GM19438 (cell line): Measurements from ENCODE around the gene TRIP4.
"Not testable (repeated sequence)": the region's sequence is repeated elsewhere in the genome, so short reads cannot be mapped to it uniquely, and the experiment has no call there.

Experiments used
- ATAC-seq: cut with Tn5 transposase; IDR thresholded peaks from one replicate; pipeline ENCODE4 v1.9.1; 2021; ENCODE audit warnings: low read depth; ENCODE audit not compliant: unreplicated experiment

Gene TRIP4

GRCh38 chr15:64387562-64388168, at the start of gene TRIP4:
TRIP4 (plus strand) TSS chr15:64387836; CDS start chr15:64387864, 28 bp downstream.
- peak; percentile 96 for ATAC-seq

GRCh38 chr15:64340355-64340754, 47.3 kb upstream of the TRIP4 start:
- ATAC-seq, result no peak

GRCh38 chr15:64341961-64342360, 45.7 kb upstream of the TRIP4 start:
- ATAC-seq, result no peak

- no peak for ATAC-seq
Observed at GRCh38 chr15:64343222-64343621, 44.4 kb upstream of the TRIP4 start.

GRCh38 chr15:64343841-64344240, 43.8 kb upstream of the TRIP4 start:
- no peak for ATAC-seq

- no peak for ATAC-seq
Observed at GRCh38 chr15:64344651-64345294, 42.9 kb upstream of the TRIP4 start.

GRCh38 chr15:64346242-64346641, 41.4 kb upstream of the TRIP4 start:
- ATAC-seq, result not testable (repeated sequence)

- ATAC-seq, result no peak
Observed at GRCh38 chr15:64348455-64348854, 39.2 kb upstream of the TRIP4 start.

- no peak for ATAC-seq
Observed at GRCh38 chr15:64349375-64349774, 38.3 kb upstream of the TRIP4 start.

GRCh38 chr15:64351265-64351664, 36.4 kb upstream of the TRIP4 start:
- no peak for ATAC-seq

- no peak for ATAC-seq
Observed at GRCh38 chr15:64354688-64355344, 32.8 kb upstream of the TRIP4 start.

- ATAC-seq, result peak; percentile 22
Observed at GRCh38 chr15:64355348-64355943, 32.2 kb upstream of the TRIP4 start.

GRCh38 chr15:64355944-64356709, 31.5 kb upstream of the TRIP4 start, which contains the start of gene CSNK1G1:
CSNK1G1 (minus strand) TSS chr15:64356173; CDS start chr15:64300499, 55,674 bp downstream.
- ATAC-seq, result peak; percentile 98

- no peak for ATAC-seq
Observed at GRCh38 chr15:64356710-64357040, 31.0 kb upstream of the TRIP4 start.

- no peak for ATAC-seq
Observed at GRCh38 chr15:64361259-64361658, 26.4 kb upstream of the TRIP4 start.

GRCh38 chr15:64369078-64369607, 18.5 kb upstream of the TRIP4 start:
- ATAC-seq, result no peak

- ATAC-seq, result not testable (repeated sequence)
Observed at GRCh38 chr15:64371383-64371782, 16.3 kb upstream of the TRIP4 start.

- no peak for ATAC-seq
Observed at GRCh38 chr15:64373360-64373759, 14.3 kb upstream of the TRIP4 start.

GRCh38 chr15:64379216-64379960, 8.2 kb upstream of the TRIP4 start:
- no peak for ATAC-seq
